Heart left ventricle (tissue), 13 donors: ENCODE data around the gene LCN10.

ENCODE experiments used
- POLR2A ChIP-seq, 2 donors: fragments of 450-650 bp; IDR thresholded peaks; one replicate each; pipeline ENCODE4 v1.6.1; 2017; ENCODE audit warnings: antibody characterized with exemption in 2 of 2, mild to moderate bottlenecking in 2 of 2, moderate library complexity in 2 of 2
- TF ChIP-seq, protein P1 (sequence below), 12 donors: fragments of 200-600 bp; sonication (generic) in 4 of 12; IDR thresholded peaks; one replicate each; pipeline versions ENCODE4 v1.5.0 to v1.8.0; 2018 to 2022; ENCODE audit warnings: antibody characterized with exemption in 12 of 12, mild to moderate bottlenecking in 5 of 12
- donor health status: ischemic (EF 13 %, LVEDD 7.1; RV severe dilation, severe dysfunction).
- donor health status: DM: no; HTN: yes; CAD: no.
- donor health status: DM: no; HTN: no; CAD: no.
- donor health status: ischemic (EF 25% LVEDD 6.9; RV normal size, moderate dysfunction).
- donor health status: ischemic (EF 25% LVEDD 5.7; RV mildly dilated, moderate dysfunction).
- donor health status: ischemic (EF 35%, LVEDD 5.7; RV mildly dilated, moderate dysfunction).
- donor health status: nonischemic (EF 11% LVEDD 7.7; RV severe dilation, severe dysfunction).
- donor health status: DM: yes; HTN: yes; CAD: no.
- donor health status: PGD.
- donor health status: ischemic (EF 29% LVEDD 5.4; RV normal size, mild dysfunction).
- donor health status: nonischemic (EF 23%, LVEDD 6.1; RV moderate dilation, normal function).

DNA sequence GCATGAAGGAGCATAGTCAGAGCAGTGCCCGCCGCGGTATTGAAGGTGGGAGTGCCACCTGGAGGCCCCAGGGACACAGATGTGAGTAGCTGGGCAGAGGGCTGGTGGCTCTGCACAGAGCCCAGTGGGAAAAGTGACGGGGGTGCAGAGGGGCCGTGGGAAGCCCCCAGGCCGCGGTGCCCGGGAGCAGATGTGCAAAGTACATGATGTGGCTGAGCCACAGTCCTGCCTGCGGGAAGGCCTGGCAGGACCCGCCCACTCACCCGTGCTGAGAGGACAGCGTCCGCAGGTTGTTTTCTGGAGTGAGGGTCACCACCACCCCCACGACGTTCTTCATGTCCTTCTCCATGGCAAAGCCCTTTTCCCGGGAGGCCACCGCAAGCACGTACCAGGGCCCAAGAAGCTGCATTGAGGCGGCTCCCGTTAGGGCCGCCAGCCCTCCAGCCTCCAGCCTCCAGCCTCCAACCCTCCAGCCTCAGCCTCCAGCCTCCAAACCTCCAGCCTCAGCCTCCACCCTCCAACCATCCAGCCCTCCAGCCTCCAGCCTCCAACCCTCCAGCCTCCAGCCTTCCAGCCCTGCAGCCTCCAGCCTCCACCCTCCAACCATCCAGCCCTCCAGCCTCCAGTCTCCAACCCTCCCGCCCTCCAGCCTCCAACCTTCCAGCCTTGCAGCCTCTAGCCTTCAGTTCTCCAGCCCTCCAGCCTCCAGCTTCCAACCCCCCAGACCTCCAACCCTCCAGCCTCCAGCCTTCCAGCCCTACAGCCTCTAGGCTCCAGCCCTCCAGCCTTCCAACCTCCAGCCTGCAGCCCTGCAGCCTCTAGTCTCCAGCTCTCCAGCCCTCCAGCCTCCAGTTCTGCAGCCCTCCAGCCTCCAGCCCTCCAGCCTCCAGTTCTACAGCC is 4.7 kb upstream of the LCN10 start:
- no peak for TF ChIP-seq POLR2A (IDR thresholded peaks at IDR 0.05)
- TF ChIP-seq, protein P1, sequence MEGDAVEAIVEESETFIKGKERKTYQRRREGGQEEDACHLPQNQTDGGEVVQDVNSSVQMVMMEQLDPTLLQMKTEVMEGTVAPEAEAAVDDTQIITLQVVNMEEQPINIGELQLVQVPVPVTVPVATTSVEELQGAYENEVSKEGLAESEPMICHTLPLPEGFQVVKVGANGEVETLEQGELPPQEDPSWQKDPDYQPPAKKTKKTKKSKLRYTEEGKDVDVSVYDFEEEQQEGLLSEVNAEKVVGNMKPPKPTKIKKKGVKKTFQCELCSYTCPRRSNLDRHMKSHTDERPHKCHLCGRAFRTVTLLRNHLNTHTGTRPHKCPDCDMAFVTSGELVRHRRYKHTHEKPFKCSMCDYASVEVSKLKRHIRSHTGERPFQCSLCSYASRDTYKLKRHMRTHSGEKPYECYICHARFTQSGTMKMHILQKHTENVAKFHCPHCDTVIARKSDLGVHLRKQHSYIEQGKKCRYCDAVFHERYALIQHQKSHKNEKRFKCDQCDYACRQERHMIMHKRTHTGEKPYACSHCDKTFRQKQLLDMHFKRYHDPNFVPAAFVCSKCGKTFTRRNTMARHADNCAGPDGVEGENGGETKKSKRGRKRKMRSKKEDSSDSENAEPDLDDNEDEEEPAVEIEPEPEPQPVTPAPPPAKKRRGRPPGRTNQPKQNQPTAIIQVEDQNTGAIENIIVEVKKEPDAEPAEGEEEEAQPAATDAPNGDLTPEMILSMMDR (IDR thresholded peaks at IDR 0.05), result no peak
